ENCODE measurements around the gene RABGEF1.
"Not testable (repeated sequence)": the region's sequence is repeated elsewhere in the genome, so short reads cannot be mapped to it uniquely, and the experiment has no call there.

Gene RABGEF1

GRCh38 chr7:66736892-66737291, 3.6 kb upstream of the RABGEF1 start:
- FAIRE-seq = no peak

DNA sequence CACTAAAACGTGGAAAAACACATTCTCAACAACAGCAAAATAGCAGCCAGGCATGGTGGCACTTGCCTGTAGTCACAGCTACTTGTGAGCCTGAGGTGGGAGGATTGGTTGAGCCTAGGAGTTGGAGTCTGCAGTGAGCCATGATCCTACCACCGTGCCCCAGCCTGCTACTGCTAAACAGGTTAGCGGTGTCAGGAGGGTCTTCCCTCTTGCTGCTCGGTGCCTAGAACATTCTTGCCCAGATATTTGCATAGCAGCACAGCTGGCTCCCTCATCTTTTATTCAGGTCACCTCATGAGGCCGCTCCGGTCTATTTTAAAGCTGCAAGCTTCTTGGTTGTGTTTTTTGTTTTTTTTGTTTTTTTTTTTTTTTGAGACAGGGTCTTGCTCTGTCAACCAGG, 2.9 kb upstream of the RABGEF1 start:
- FAIRE-seq = no peak

- no peak for FAIRE-seq
Measured at GRCh38 chr7:66739477-66739876, 1.1 kb upstream of the RABGEF1 start.

GRCh38 chr7:66739953-66740301, 606 bp upstream of the RABGEF1 start:
- no peak for FAIRE-seq

- FAIRE-seq = not testable (repeated sequence)
Measured at GRCh38 chr7:66740980-66741709, 612 bp downstream of the RABGEF1 start.

DNA sequence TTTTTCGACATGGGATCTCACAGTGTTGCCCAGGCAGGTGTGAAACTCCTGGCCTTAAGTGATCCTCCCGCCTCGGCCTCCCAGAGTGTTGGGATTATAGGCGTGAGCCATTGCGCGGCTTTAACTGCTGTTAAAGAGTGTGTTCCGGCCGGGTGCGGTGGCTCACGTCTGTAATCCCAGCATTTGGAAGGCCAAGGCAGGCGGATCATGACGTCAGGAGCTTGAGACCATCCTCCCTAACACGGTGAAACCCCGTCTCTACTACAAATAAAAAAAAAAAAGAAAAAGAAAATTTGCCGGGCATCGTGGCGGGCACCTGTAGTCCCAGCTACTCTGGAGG, 1.1 kb downstream of the RABGEF1 start:
- no peak for FAIRE-seq

DNA sequence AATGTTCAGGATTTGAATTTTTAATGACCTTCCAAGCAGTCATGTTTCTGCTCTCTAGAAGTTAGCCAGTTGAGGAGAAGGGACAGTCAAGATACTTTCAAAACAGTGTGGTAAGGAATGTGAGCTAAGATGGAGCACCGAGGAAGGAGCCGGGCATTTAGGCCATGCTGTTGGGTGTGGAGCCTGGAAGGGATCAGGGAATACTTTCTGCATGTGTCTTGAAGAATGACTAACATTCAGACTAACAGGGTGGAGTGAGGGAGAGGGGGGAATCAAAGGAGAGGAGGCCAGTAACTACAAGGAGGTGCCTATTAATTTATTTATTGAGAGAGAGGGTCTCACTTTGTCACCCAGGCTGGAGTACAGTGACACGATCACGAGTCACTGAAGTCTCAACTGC, 1.8 kb downstream of the RABGEF1 start:
- FAIRE-seq = not testable (repeated sequence)

GRCh38 chr7:66743920-66744319, 3.4 kb downstream of the RABGEF1 start:
- FAIRE-seq = no peak

DNA sequence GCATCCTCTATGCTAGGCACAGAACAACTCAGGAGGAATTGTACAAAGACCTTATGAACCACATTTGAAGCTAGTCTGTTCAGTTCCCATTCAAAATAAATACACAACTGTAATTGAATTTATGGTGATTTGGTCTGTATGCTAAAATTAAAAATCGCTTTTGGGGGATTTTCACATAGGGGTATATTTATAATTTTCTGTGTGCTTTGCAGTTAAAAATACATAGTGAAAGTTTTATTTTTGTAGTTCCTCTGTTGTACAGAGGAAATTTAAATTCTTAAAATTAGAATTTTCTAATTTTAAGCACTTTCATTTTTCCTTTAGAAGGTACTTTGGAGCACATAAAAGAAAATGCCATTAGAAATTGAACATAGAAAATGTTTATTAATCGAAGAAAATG, 6.9 kb downstream of the RABGEF1 start:
- no peak for FAIRE-seq

DNA sequence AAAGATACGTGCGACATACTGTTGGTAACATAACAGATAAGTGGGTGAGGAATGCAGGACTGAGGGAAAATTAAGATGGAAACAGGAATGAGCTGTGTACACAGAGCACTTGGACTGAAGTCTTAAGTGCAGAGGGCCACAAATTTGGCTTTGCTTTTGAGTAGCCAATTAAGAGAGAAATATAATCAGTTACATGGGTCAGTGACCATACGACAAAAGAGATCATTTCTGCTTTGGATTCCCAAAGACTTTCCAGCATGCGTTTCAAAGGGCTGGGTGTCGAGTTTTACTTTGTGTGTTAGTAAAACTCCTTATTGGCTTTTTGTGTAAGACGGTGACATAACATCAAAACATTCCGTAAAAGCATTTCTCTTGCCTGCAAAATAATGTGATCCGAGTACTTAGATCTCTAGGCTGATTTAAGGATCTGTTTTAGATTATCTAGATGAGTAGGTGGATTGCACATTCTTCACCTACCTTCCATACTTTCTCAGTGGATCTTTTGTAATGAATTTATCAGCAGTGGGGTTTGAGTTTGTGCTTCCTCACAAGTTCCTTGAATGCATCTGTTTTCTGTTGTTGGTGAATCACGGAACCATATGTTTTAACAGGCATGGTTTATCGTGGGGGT, 7.5 kb downstream of the RABGEF1 start:
- FAIRE-seq = no peak

DNA sequence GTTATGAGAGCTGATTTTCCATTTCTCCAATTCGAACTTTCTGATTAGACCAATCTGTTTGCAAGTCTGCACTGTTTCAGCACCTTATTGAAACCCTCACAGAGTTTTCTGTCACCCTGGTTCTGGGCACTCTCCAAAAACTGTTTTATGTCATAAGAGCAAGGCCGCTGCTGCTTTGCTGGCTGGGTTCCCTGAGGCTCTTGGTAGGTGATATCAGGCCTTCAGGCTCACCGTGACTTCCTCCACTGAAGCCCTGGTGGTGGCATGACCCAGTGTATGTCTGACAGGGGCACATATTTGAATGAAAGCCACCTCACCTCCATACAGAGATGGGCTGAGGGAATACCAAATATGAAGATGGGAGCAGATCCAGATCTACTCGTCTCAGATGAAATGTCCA, 8.3 kb downstream of the RABGEF1 start:
- FAIRE-seq = no peak

- FAIRE-seq = no peak
Measured at GRCh38 chr7:66751945-66752344, 11.4 kb downstream of the RABGEF1 start.

- FAIRE-seq = no peak
Measured at GRCh38 chr7:66754541-66754940, 14.0 kb downstream of the RABGEF1 start.

DNA sequence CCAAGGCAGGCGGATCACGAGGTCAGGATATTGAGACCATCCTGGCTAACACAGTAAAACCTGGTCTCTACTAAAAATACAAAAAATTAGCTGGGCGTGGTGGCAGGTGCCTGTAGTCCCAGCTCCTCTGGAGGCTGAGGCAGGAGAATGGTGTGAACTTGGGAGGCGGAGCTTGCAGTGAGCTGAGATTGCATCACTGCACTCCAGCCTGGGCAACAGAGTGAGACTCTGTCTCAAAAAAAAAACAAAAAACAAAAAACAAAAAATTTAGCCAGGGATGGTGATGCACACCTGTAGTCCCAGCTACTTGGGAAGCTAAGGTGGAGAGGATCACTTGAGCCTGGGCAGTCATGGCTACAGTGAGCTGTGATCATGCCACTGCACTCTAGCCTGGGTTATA, 14.5 kb downstream of the RABGEF1 start:
- not testable (repeated sequence) for FAIRE-seq

- not testable (repeated sequence) for FAIRE-seq
Measured at GRCh38 chr7:66756227-66756626, 15.7 kb downstream of the RABGEF1 start.

DNA sequence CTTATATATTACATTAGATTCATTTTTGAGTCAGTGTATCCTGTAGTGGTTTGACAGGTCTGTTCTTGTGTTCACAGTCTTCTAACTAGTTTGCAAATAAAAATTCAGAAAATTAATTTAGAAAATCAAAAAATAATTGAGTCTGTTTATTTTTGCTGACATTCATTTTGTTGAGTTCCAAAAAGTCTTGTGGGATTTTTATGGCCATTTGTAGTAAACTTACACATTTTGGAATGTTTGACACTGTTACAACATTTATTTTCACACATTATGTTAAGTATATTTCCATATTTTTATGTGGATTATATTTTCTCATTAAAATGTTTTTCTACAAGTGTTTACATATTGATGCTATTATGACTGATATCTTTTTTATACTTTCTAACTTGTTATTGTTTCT, 16.4 kb downstream of the RABGEF1 start:
- FAIRE-seq = no peak

GRCh38 chr7:66757939-66758338, 17.4 kb downstream of the RABGEF1 start:
- FAIRE-seq = no peak

DNA sequence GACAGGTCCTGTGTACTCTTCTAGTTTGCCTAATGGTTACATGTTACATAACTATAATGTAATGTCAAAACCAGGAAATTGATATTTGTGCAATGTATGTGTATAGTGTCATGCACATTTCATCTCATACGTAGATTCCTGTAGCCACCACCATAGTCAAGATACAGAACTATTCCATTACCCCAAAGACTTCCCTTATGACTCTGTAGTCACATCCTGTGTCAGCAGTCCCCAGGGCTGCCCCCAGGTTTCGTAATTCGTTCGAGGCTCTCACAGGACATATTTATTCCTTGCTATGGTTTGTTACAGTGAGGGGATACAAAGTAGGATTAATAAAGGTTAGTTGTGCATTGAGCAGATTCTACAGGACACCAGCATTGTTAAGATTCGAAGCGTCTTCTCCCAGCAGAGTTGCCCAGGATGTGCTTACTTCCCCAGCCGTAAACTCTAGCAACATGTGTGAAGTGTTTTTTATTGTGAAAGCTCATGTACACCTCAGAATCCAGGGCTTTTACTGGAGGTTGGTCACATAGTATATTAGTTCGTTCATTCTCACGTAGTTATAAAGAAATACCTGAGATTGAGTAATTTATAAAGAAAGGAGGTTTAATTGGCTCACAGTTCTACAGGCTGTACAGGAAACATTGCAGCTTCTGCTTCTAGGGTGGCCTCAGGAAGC, 18.6 kb downstream of the RABGEF1 start:
- no peak for FAIRE-seq

DNA sequence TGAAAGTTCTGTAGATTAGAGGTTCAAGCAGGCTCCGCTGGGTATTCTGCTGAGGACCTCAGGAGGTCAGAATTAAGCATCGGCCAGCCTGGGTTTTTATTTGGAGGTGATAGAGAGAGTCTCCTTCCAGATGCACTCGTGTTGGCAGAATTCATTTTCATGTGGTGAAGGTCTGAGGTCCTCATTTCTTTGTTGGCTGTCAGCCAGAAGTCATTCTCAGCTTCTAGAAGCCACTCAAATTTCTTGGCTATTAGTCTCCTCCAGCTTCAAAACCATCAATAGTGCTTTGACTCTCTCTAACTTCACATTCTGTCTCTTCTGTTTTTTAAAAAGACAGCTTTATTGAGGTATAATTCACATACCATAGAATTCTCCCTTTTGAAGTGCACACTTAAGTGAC, 22.6 kb downstream of the RABGEF1 start:
- not testable (repeated sequence) for FAIRE-seq

DNA sequence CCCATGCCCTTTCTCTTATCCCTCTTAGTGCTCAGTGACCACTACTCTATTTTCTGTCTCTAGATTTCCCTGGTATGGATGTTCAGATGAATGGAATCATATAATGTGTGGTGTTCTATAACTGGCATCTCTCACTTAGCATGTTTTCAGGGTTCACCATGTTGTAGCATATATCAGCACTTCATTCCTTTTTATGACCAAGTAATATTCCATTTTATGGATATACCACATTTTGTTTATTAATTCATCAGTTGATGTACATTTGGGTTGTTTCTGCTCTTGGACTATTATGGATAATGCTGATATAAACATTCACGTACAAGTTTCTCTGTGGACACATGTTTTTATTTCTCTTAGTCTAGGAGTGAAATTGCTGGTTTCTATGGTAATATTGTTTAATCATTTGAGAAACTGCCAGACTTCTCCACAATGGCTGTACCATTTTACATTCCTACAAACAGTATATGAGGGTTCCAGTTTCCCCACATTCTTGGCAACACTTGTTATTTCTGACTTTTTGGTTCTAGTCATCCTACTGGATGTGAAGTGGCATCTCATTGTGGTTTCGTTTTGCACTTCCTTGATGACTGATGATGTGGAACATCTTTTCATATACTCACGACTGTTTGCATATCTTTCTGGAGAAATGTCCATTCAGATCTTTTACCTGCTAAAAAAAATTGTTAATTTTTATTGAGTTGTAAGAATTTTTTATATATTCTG, 23.3 kb downstream of the RABGEF1 start:
- not testable (repeated sequence) for FAIRE-seq

- not testable (repeated sequence) for FAIRE-seq
Measured at GRCh38 chr7:66764905-66765304, 24.4 kb downstream of the RABGEF1 start.

DNA sequence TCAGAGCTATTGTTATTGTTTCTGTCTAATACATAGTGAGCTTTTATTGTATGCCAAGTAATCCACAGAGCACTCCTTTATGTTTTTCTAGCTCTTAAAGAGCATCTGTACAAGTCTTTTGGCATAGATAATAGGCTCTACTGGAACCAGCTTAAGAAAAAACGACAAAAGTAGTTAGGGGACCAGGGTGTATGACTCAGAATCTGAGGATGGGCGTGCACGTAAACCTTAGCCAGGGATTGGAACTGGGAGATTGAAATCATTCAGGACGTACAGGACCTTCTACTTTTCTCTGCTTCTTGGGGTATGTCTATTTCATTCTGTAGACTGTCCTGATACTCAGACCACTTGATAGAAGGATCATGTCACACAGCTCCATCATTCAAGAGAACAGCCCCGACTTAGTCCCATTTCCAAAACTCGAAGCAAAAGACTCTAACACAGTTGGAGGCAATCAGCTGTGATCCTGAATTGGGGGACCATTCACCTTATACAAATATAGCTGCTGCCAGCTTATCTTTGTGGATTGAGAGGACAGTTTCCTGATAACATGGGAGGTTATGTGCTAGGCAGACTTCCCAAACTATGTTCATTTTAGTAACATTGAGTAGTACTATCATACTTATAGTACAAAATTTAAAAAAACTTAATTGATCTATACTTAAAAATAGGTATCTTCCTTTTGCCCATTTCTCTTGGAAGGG, 24.9 kb downstream of the RABGEF1 start:
- not testable (repeated sequence) for FAIRE-seq

DNA sequence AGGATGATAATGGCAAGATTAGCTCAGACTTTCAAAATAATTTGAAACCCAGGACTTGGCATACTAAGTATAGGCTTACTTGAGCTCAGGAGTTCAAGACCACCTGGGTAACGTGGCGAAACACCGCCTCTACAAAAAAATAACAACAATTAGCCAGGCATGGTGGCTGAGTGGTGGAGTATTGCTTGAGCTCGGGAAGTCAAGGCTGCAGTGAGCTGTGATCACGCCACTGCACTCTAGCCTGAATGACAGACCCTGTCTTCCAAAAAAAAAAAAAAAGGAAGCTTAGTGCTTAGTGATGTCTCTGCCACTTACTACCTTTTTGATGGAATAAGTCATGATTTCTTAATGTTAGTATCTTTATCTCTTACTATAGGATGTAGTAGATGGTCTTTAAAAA, 25.5 kb downstream of the RABGEF1 start:
- FAIRE-seq = no peak

All from A204.1 (cell line).